Transverse colon (tissue), 4 donors: ENCODE measurements around the gene TMEM95. TPM values are rescaled to one million over a fixed set of nuclear protein-coding genes. Genes with fewer than 3 reads are reported as not detected.
"Not testable (repeated sequence)": the region's sequence is repeated elsewhere in the genome, so short reads cannot be mapped to it uniquely, and the experiment has no call there.

Source experiments
- DNase-seq: peaks from one replicate; pipeline ENCODE4 v3.0.0-alpha.2; 2019
- H3K27ac ChIP-seq, 4 donors: fragments of 200-600 bp; sonication (generic); 2 replicates each; pipeline ENCODE4 v1.5.1; 2016 to 2018; ENCODE audit warnings: inconsistent platforms in 4 of 4
- H3K27me3 ChIP-seq: fragments of 200-600 bp; sonication (generic); 2 replicates; pipeline ENCODE4 v1.5.1; 2017; ENCODE audit warnings: inconsistent platforms
- H3K36me3 ChIP-seq, 4 donors: fragments of 200-600 bp; sonication (generic); 2 replicates each; pipeline ENCODE4 v1.5.1; 2017 to 2019; ENCODE audit warnings: inconsistent platforms in 4 of 4
- H3K4me1 ChIP-seq, 4 donors: fragments of 200-600 bp; sonication (generic); 2 replicates each; pipeline ENCODE4 v1.5.1; 2017 to 2020; ENCODE audit warnings: inconsistent platforms in 4 of 4
- H3K4me3 ChIP-seq, 4 donors: fragments of 200-600 bp; sonication (generic); 1 replicate in 1 of 4; 2 replicates in 3 of 4; pipeline versions ENCODE4 v1.5.1 to v1.6.1; 2017 to 2019; ENCODE audit warnings: inconsistent platforms in 4 of 4
- H3K9me3 ChIP-seq, 2 donors: fragments of 200-600 bp; sonication (generic); 2 replicates each; pipeline ENCODE4 v1.5.1; 2017 to 2019; ENCODE audit warnings: inconsistent platforms in 2 of 2
- EP300 ChIP-seq: sonication (generic); formaldehyde crosslinking; IDR thresholded peaks from one replicate; pipeline ENCODE4 v1.6.1; 2017; ENCODE audit warnings: antibody characterized with exemption, low read depth
- POLR2A ChIP-seq: fragments of 450-650 bp; IDR thresholded peaks from one replicate; pipeline ENCODE4 v1.6.1; 2016; ENCODE audit warnings: antibody characterized with exemption, mild to moderate bottlenecking, moderate library complexity
- POLR2AphosphoS5 ChIP-seq, 3 donors: sonication (generic); formaldehyde crosslinking; IDR thresholded peaks; one replicate each; pipeline ENCODE4 v1.6.1; 2016; ENCODE audit warnings: antibody characterized with exemption in 3 of 3
- WGBS, 2 donors: methylation state at CpG; one replicate each; pipeline ENCODE4 v1.1.5; 2018; ENCODE audit warnings: low coverage in 1 of 2; 5-methylcytosine and 5-hydroxymethylcytosine counted together
- in situ Hi-C, 4 donors: fragments of 200-750 bp; cut with MboI; loops; one replicate each; pipeline versions ENCODE4 v1.15.0 to v1.15.1; 2017; ENCODE audit warnings: low sequenced_read_pairs in 3 of 4, low pct_ligation_motif_present in 1 of 4, low pct_unique_long_range_greater_than_20kb in 1 of 4
- intact Hi-C: fragments of 100-400 bp; cut with DNase I; formaldehyde crosslinking; loops from one replicate; pipeline ENCODE4 v1.15.1; 2023; ENCODE audit warnings: low total_unique reads
- total RNA-seq, 4 donors: library from RNA; depleted of rRNA; stranded (reverse); fragments of >200 nt; gene quantifications; one replicate each; pipeline ENCODE4 v1.1.0, GENCODE V29; 2016
- TF ChIP-seq, protein P1 (sequence below), 5 experiments: fragments of 200-600 bp in 3 of 5; fragments of 450-650 bp in 2 of 5; sonication (generic) in 3 of 5; IDR thresholded peaks; 1 replicate in 2 of 5; 2 replicates in 3 of 5; pipeline ENCODE4 v1.5.1; 2016 to 2017; ENCODE audit warnings: antibody characterized with exemption in 5 of 5, inconsistent platforms in 3 of 5, mild to moderate bottlenecking in 2 of 5, moderate library complexity in 1 of 5

TMEM95 gene
- total RNA-seq, 4 donors from 2014 or later, result not detected

DNA sequence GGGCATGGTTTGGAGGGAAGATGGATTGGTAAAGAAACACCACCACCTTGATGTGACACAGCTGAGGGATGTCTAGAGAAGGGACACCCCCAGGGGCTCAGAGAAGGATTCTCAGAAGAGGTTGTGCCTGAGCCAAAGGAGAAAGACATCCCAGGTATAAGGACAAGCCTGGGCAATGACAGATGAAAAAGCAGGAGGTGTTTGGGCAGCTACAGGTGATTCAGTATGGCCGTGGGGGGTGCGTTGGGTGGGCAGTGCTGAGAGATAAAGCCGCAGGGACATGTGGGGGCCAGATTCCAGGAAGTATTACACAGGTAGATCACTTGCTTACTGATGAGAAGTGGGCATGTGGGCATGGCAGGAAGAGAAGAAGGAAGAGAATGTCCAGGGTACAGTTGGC is 7.0 kb downstream of the TMEM95 start:
- Histone ChIP-seq H3K27me3 (no peaks in the 10 kb centered on the region), H3K4me1 (no peaks in the 10 kb centered on the region), H3K9me3 (no peaks in the 10 kb centered on the region), H3K4me3 (no peak overlapping the region), H3K27ac (no peak overlapping the region), H3K36me3 (no peaks in the 10 kb centered on the region)
- WGBS, 2 donors, result 34% methylated on average over 3 of the region's 3 CpGs; no CpG with 5 or more reads in 1 of the 2 donors
- intact Hi-C loops (no loop called here), in situ Hi-C loops (loop anchor here in 1 of 4 donors (10.0 kb wide), 1 partner anchor 73 kb away; the partner anchor contains the start of genes FGF11 and TMEM102)
- DNase-seq, result no peak
- TF ChIP-seq, protein P1, sequence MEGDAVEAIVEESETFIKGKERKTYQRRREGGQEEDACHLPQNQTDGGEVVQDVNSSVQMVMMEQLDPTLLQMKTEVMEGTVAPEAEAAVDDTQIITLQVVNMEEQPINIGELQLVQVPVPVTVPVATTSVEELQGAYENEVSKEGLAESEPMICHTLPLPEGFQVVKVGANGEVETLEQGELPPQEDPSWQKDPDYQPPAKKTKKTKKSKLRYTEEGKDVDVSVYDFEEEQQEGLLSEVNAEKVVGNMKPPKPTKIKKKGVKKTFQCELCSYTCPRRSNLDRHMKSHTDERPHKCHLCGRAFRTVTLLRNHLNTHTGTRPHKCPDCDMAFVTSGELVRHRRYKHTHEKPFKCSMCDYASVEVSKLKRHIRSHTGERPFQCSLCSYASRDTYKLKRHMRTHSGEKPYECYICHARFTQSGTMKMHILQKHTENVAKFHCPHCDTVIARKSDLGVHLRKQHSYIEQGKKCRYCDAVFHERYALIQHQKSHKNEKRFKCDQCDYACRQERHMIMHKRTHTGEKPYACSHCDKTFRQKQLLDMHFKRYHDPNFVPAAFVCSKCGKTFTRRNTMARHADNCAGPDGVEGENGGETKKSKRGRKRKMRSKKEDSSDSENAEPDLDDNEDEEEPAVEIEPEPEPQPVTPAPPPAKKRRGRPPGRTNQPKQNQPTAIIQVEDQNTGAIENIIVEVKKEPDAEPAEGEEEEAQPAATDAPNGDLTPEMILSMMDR (IDR thresholded peaks at IDR 0.05), result no peak
- TF ChIP-seq EP300 (no peak), POLR2A (no peak), POLR2AphosphoS5 (IDR thresholded peaks at IDR 0.05) (no peak)

DNA sequence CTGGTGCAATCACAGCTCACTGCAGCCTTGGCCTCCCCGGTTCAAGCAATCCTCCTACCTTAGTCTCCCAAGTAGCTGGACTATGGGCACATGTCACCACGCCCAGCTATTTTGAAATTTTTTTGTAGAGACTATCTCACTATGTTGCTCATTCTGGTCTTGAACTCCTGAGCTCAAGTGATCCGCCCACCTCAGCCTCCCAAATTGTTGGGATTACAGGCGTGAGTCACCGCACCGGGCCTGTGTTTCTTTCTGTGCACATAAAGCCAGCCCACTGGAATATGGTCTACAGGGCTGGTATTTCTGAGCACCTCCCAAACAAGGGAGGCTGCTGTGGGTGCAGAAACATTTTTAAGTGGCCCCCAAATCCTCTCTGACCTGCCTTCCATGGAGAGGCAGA is 8.4 kb downstream of the TMEM95 start:
- Histone ChIP-seq H3K9me3 (no peaks in the 10 kb centered on the region), H3K27me3 (no peaks in the 10 kb centered on the region), H3K27ac (no peak overlapping the region), H3K4me3 (no peak overlapping the region), H3K4me1 (no peaks in the 10 kb centered on the region), H3K36me3 (no peaks in the 10 kb centered on the region)
- intact Hi-C loops (no loop called here), in situ Hi-C loops (loop anchor here in 1 of 4 donors (10.0 kb wide), 1 partner anchor 71 kb away; the partner anchor contains the start of genes FGF11 and TMEM102)
- TF ChIP-seq, protein P1 (IDR thresholded peaks at IDR 0.05), result no peak
- TF ChIP-seq POLR2A (no peak), POLR2AphosphoS5 (IDR thresholded peaks at IDR 0.05) (no peak), EP300 (no peak)
- DNase-seq, result no peak
- 88 to 97% methylated on average over 5 to 6 of the region's 6 CpGs for WGBS, 2 donors

DNA sequence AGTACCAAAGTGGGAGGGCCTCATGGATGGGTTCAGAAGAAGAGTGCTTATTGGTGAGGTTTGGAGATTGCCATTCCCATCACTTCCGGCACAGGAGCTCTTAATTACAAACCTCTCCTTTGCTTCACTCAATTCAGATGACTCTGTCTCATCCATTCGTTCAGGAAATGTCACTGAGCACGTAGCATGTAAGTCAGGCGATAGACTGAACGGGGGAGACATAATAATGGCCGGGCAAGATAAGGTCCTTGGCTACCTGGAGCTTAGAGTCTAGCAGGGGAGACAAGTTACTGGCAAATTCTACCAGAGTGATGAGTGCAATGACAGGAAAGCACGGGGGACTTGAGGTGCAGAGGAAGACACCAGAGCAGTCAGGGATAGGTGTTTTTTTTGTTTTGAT is 11.0 kb downstream of the TMEM95 start:
- WGBS, 2 donors, result 88% methylated on average over 6 of the region's 7 CpGs; no CpG with 5 or more reads in 1 of the 2 donors

DNA sequence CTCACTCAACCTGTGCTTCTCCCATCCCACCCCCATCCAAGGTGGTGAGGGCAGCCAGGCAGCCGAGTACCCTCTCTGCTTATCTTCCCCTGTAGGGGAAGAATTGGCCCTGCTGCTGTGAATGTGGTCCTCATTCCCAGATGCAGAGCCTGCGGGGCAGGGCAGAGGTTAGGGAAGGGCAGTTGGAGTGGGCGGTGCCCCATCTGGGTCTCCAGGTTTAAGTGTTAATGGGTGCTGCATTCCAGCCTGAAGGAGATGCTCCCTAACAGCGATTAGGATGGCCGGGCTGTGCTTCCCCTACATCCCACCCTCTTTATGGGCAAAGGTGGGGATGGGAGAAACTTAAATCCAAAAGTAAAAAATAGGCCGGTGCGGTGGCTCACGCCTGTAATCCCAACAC is 12.1 kb downstream of the TMEM95 start:
- in situ Hi-C loops, result loop anchor here in 1 of 4 donors (10.0 kb wide), 1 partner anchor 68 kb away; the partner anchor contains the start of genes FGF11 and TMEM102
- no peak for TF ChIP-seq EP300
- no peak for TF ChIP-seq POLR2A
- TF ChIP-seq POLR2AphosphoS5 (IDR thresholded peaks at IDR 0.05), result no peak
- TF ChIP-seq, protein P1 (IDR thresholded peaks at IDR 0.05), result no peak
- WGBS, 2 donors, result 79 to 92% methylated on average over 5 to 8 of the region's 8 CpGs
- H3K27me3 ChIP-seq, result no peaks in the 10 kb centered on the region
- H3K36me3 ChIP-seq, result no peaks in the 10 kb centered on the region
- H3K4me1 ChIP-seq, result no peaks in the 10 kb centered on the region
- H3K4me3 ChIP-seq, result no peak overlapping the region
- DNase-seq, result no peak
- H3K9me3 ChIP-seq, result no peaks in the 10 kb centered on the region
- intact Hi-C loops, result no loop called here
- no peak overlapping the region for H3K27ac ChIP-seq

More for the DNA sequence above, 11.0 kb downstream of the TMEM95 start:
- DNase-seq, H3K4me1 ChIP-seq, H3K27ac ChIP-seq, H3K9me3 ChIP-seq, H3K36me3 ChIP-seq, H3K4me3 ChIP-seq, intact Hi-C loops, H3K27me3 ChIP-seq: not testable (repeated sequence)
- in situ Hi-C loops, result loop anchor here in 1 of 4 donors (10.0 kb wide), 1 partner anchor 69 kb away; the partner anchor contains the start of genes FGF11 and TMEM102
